G401.6 (cell line): ENCODE measurements around the gene OR2A42.
"Not testable (repeated sequence)": the region's sequence is repeated elsewhere in the genome, so short reads cannot be mapped to it uniquely, and the experiment has no call there.

Source experiments
- FAIRE-seq: peaks from 2 replicates; lab custom pipeline; 2012; peaks lifted over from hg19 to GRCh38; lab: Jason Lieb, UNC

Gene OR2A42

GRCh38 chr7:144239365-144239764, at the start of gene OR2A42:
Gene OR2A42, minus strand, starts transcription at chr7:144239605. Its CDS starts 6,762 bp downstream, at chr7:144232843.
- not testable (repeated sequence) for FAIRE-seq

- not testable (repeated sequence) for FAIRE-seq
Observed at GRCh38 chr7:144287171-144287784, 47.9 kb upstream of the OR2A42 start.

GRCh38 chr7:144283716-144284115, 44.3 kb upstream of the OR2A42 start:
- not testable (repeated sequence) for FAIRE-seq

- FAIRE-seq, result not testable (repeated sequence)
Observed at GRCh38 chr7:144282490-144282889, 43.1 kb upstream of the OR2A42 start.

GRCh38 chr7:144281981-144282380, 42.6 kb upstream of the OR2A42 start:
- not testable (repeated sequence) for FAIRE-seq

- not testable (repeated sequence) for FAIRE-seq
Observed at GRCh38 chr7:144280010-144280409, 40.6 kb upstream of the OR2A42 start.

- not testable (repeated sequence) for FAIRE-seq
Observed at GRCh38 chr7:144275281-144275680, 35.9 kb upstream of the OR2A42 start.

- FAIRE-seq, result not testable (repeated sequence)
Observed at GRCh38 chr7:144269188-144269587, 29.8 kb upstream of the OR2A42 start, which contains the start of gene CTAGE8. Gene CTAGE8, minus strand, starts transcription at chr7:144269288. Its CDS starts 38 bp downstream, at chr7:144269250.

- FAIRE-seq, result not testable (repeated sequence)
Observed at GRCh38 chr7:144264692-144265091, 25.3 kb upstream of the OR2A42 start, which contains the start of gene OR2A7. Gene OR2A7, minus strand, starts transcription at chr7:144264792. Its CDS starts 5,164 bp downstream, at chr7:144259628.

- not testable (repeated sequence) for FAIRE-seq
Observed at GRCh38 chr7:144262128-144262527, 22.7 kb upstream of the OR2A42 start.

GRCh38 chr7:144259067-144259466, 19.7 kb upstream of the OR2A42 start:
- not testable (repeated sequence) for FAIRE-seq

- no peak for FAIRE-seq
Observed at GRCh38 chr7:144256112-144256511, 16.7 kb upstream of the OR2A42 start.

- no peak for FAIRE-seq
Observed at GRCh38 chr7:144255471-144255897, 16.1 kb upstream of the OR2A42 start.

GRCh38 chr7:144252307-144252706, 12.9 kb upstream of the OR2A42 start:
- not testable (repeated sequence) for FAIRE-seq

GRCh38 chr7:144247674-144248330, 8.4 kb upstream of the OR2A42 start:
- not testable (repeated sequence) for FAIRE-seq

- not testable (repeated sequence) for FAIRE-seq
Observed at GRCh38 chr7:144246967-144247366, 7.6 kb upstream of the OR2A42 start.

GRCh38 chr7:144245372-144245771, 6.0 kb upstream of the OR2A42 start:
- FAIRE-seq, result not testable (repeated sequence)

- not testable (repeated sequence) for FAIRE-seq
Observed at GRCh38 chr7:144238530-144239082, 799 bp downstream of the OR2A42 start.

- not testable (repeated sequence) for FAIRE-seq
Observed at GRCh38 chr7:144233039-144233438, 6.4 kb downstream of the OR2A42 start.

GRCh38 chr7:144231027-144231426, 8.4 kb downstream of the OR2A42 start:
- FAIRE-seq, result not testable (repeated sequence)

- not testable (repeated sequence) for FAIRE-seq
Observed at GRCh38 chr7:144228810-144229209, 10.6 kb downstream of the OR2A42 start.

GRCh38 chr7:144226866-144227265, 12.5 kb downstream of the OR2A42 start:
- FAIRE-seq, result not testable (repeated sequence)

GRCh38 chr7:144223675-144224074, 15.7 kb downstream of the OR2A42 start:
- not testable (repeated sequence) for FAIRE-seq
